HG03097 (cell line): ENCODE data around the gene HBG2.

ENCODE experiments used
- ATAC-seq: cut with Tn5 transposase; IDR thresholded peaks from one replicate; pipeline ENCODE4 v1.9.1; 2021; ENCODE audit not compliant: unreplicated experiment, low FRiP score

HBG2 gene

DNA sequence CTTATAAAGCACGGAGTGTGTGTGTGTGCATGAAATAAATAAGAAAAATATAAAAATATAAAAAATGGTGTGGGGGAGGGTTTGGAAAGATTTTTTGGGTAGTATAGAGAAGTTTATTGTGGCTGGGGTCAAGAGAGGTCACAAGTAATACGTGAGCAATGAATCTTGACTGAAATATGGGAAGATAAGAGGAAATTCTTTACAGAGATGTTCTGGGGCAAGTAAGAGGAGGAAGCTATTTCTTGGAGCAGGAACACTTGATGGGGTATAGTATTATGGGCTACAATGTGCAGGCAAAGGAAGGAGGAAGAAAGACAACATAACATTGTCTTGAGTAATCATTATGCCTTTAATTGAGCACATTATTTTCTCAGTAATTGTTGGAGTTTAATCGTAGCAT, 22.4 kb downstream of the HBG2 start:
- ATAC-seq: no peak

DNA sequence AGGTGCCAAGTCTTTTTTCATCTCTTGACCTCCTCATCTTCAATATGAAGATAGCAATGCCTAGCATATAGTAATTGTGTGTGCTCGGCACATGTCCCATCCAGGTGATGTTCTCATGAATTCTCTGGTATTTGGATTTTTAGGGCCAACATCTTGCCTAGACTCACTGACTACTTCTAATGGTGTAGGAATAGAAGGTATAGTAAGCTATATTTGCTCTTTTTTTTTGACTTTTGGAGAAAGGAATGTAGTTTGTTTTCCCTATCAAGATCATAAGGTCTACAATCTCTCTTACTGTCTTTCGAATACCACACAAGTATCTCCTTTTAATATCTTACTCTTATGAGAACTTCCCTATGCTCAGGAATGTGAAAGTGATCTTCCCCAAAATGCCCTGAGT, 23.5 kb downstream of the HBG2 start:
- ATAC-seq: no peak

DNA sequence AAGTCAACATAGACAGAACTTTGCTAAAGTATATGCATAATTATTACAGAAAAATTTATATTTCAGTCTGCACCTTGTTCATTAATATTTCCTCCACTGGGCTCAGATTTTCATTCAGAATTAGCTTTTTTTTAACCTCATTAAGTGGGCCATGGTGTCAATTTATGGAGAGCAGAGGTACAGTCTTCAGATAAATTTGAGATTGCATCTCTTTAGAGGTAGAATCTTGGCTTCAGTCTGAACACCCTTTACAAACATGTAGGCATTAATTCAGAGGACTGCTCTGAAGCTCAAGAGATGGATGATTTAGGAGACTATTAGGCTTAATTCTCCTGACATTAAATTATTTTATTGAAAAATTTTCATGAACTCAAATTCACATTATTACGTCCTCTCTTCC, 24.3 kb downstream of the HBG2 start:
- ATAC-seq: no peak

DNA sequence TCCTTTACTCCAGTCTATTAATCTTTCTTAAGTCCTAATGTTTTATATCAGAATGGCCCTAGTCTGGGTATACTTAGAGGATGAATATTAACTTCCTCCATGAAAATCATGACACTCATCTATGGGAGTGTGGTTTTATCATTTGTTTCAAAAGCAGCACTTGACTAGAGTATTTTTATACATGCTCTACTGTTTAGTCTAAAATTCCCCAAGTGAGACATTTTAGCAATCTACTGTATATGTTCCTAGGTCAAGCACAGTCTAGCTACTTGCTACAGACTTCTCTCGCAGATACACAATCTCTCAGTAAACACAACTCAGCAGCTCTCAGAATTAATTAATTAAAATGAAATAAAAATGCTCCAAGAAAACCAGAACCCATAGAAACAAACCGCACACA, 24.8 kb downstream of the HBG2 start:
- no peak for ATAC-seq

DNA sequence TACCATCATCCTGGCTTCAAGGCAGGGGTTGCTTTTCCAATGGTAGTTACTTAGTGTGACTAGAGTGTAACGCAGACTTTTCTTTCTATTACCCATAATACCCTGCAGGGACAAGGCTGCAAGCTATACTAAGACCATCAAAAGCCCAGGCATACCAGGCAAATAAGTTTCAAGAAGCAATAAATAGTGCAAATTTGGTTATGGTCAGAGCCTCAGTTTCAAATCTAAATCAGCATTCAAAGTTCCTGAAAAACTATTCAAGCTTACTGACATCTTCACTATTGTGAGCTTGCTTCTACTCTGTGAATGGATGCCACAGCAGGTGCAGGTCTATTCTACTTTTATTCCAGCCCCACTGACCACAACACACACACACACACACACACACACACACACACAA, 25.2 kb downstream of the HBG2 start:
- no peak for ATAC-seq

DNA sequence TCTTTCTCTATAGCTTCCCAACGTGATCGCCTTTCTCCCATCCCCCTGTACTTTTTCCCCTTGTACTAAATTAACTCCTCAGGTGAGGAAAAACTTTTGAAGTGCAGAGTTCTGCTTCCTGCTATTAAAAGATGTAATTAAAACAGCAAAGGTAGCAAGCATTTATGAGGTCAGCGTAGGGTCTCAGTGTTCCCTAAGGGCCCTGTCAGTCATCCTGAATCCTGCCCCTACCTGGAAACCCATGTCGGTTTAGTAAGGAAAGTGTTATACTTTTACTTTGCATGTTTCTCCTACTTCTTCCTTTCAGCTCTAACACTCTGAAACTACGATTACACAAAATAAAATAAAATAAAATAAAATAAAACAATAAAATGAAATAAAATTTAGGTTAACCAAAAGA, 26.5 kb downstream of the HBG2 start:
- ATAC-seq: no peak

DNA sequence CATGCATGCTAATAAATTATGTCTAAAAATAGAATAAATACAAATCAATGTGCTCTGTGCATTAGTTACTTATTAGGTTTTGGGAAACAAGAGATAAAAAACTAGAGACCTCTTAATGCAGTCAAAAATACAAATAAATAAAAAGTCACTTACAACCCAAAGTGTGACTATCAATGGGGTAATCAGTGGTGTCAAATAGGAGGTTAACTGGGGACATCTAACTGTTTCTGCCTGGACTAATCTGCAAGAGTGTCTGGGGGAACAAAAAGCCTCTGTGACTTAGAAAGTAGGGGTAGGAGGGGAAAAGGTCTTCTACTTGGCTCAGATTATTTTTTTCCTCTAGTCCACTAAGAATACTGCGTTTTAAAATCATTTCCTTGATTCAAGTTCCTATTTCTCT, 26.9 kb downstream of the HBG2 start:
- no peak for ATAC-seq

DNA sequence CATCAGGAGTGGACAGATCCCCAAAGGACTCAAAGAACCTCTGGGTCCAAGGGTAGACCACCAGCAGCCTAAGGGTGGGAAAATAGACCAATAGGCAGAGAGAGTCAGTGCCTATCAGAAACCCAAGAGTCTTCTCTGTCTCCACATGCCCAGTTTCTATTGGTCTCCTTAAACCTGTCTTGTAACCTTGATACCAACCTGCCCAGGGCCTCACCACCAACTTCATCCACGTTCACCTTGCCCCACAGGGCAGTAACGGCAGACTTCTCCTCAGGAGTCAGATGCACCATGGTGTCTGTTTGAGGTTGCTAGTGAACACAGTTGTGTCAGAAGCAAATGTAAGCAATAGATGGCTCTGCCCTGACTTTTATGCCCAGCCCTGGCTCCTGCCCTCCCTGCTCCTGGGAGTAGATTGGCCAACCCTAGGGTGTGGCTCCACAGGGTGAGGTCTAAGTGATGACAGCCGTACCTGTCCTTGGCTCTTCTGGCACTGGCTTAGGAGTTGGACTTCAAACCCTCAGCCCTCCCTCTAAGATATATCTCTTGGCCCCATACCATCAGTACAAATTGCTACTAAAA, 27.8 kb downstream of the HBG2 start, which contains the start of gene HBB:
Gene HBB, minus strand, starts transcription at position 340 of the 579 bp plus-strand sequence. Its CDS starts 50 bp downstream, at position 290.
- ATAC-seq: no peak

DNA sequence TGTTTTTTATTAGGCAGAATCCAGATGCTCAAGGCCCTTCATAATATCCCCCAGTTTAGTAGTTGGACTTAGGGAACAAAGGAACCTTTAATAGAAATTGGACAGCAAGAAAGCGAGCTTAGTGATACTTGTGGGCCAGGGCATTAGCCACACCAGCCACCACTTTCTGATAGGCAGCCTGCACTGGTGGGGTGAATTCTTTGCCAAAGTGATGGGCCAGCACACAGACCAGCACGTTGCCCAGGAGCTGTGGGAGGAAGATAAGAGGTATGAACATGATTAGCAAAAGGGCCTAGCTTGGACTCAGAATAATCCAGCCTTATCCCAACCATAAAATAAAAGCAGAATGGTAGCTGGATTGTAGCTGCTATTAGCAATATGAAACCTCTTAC, 29.1 kb downstream of the HBG2 start:
- no peak for ATAC-seq

DNA sequence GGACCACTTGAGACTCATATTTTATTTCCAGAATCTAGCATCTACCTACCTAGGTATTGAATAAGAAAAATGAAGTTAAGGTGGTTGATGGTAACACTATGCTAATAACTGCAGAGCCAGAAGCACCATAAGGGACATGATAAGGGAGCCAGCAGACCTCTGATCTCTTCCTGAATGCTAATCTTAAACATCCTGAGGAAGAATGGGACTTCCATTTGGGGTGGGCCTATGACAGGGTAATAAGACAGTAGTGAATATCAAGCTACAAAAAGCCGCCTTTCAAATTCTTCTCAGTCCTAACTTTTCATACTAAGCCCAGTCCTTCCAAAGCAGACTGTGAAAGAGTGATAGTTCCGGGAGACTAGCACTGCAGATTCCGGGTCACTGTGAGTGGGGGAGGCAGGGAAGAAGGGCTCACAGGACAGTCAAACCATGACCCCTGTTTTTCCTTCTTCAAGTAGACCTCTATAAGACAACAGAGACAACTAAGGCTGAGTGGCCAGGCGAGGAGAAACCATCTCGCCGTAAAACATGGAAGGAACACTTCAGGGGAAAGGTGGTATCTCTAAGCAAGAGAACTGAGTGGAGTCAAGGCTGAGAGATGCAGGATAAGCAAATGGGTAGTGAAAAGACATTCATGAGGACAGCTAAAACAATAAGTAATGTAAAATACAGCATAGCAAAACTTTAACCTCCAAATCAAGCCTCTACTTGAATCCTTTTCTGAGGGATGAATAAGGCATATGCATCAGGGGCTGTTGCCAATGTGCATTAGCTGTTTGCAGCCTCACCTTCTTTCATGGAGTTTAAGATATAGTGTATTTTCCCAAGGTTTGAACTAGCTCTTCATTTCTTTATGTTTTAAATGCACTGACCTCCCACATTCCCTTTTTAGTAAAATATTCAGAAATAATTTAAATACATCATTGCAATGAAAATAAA, 29.8 kb downstream of the HBG2 start:
- ATAC-seq: no peak

DNA sequence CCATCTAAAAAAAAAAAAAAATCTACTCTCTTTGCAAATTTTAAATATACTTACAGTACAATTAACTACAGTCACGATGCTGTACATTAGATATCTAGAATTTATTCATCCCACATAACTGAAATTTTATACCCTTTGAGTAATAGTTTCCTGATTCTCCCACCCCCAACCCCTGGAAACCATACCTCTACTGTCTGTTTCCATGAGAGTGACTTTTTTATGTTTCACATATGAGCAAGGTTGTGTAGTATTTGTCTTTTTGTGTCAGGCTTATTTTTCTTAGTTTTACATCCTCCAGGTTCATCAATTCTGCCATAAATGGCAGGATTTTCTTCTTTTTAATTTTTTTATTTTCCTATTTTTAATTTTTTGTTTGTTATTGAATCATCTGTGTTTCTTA, 30.9 kb downstream of the HBG2 start:
- ATAC-seq: no peak

DNA sequence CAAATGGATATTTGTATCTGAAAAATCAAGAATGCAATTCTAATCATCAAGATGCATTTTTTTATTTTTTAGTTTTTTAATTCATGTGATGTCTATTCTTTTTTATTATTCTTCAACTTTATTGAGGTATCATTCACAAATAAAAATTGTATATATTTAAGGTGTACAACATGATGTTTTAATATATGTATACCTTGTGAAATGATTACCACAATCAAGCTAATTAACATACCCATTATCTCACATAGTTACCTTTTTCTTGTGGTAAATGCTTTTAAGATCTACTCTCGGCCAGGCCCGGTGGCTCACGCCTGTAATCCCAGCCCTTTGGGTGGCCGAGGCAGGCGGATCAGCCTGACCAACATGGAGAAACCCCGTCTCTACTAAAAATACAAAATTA, 31.4 kb downstream of the HBG2 start:
- ATAC-seq: no peak

DNA sequence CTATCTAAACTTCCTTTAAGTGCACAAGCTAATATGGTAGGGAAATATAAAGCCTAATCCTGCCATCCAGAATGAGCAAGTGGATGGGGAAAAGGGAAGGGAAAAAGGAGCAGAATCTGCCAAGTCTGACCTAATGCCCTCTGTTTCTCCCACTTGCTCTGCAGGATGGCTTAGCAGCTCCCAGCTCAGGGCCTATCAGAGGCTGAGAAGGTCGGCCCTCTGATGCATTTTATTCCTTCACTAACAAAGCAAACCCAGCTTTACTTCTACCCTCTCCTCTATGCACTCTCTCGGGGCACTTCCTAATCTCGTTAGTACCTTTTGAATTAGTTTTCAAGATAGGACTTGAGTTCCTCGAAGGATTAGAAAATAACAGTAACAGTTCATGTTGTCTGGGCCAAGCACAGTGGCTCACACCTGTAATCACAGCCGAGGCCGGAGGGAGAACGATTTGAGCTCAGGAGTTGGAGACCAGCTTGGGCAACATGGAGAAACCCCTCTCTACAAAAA, 44.1 kb downstream of the HBG2 start:
- no peak for ATAC-seq

DNA sequence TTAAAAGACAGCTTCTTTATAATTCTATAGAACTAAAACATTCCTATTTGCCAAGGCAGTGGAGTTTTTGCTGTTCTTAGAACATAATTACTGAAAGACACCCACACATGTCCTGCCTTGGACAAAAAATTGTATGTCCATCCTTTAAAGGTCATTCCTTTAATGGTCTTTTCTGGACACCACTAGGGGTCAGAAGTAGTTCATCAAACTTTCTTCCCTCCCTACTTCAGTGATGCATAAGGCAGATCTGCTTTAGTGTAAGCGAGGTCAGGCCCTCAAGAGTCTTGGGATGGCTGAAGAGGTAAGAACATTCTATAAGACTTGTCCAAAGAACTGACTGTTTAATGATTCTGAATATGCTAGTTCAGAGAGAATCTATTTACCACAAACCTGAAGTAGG, 49.8 kb downstream of the HBG2 start:
- ATAC-seq: peak; percentile 57

DNA sequence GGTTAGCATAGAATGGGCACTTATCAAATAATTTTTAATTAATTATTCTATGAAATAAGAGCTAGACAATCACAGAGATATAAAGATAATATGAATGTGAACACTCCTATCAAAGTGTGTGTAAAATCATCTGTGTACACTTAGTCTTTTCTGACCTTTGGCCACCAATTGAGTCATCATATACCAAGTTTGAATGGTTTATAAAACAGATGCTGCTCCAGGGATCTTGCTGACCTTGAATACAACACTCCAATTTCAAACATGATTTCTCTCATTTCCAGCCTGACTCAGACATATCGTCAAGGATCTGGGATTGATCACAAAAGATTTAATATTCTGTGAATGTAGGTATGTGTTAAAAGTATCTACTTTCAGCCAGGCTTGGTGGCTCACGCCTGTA, 51.2 kb downstream of the HBG2 start:
- ATAC-seq: no peak
